Retinal pigment epithelial cell (primary cell): ENCODE measurements around the gene HIC1.

ENCODE experiments used
- DNase-seq: peaks from one replicate; pipeline ENCODE4 v3.0.0-alpha.2; 2010; ENCODE audit warnings: low read depth
- H3K4me3 ChIP-seq: 2 replicates; pipeline ENCODE4 v1.5.1; 2011; ENCODE audit warnings: mild to moderate bottlenecking, low read length, control low read depth, moderate library complexity
- TF ChIP-seq, protein P1 (sequence below): conservative IDR thresholded peaks from 2 replicates; pipeline ENCODE4 v1.5.1; 2011; ENCODE audit warnings: low read depth, low read length, control low read depth, inconsistent platforms

HIC1 gene

GRCh38 chr17:2059547-2060384, 4.9 kb downstream of the HIC1 start:
- no peak overlapping the region for H3K4me3 ChIP-seq
- TF ChIP-seq, protein P1, sequence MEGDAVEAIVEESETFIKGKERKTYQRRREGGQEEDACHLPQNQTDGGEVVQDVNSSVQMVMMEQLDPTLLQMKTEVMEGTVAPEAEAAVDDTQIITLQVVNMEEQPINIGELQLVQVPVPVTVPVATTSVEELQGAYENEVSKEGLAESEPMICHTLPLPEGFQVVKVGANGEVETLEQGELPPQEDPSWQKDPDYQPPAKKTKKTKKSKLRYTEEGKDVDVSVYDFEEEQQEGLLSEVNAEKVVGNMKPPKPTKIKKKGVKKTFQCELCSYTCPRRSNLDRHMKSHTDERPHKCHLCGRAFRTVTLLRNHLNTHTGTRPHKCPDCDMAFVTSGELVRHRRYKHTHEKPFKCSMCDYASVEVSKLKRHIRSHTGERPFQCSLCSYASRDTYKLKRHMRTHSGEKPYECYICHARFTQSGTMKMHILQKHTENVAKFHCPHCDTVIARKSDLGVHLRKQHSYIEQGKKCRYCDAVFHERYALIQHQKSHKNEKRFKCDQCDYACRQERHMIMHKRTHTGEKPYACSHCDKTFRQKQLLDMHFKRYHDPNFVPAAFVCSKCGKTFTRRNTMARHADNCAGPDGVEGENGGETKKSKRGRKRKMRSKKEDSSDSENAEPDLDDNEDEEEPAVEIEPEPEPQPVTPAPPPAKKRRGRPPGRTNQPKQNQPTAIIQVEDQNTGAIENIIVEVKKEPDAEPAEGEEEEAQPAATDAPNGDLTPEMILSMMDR, result no peak
- no peak for DNase-seq

DNA sequence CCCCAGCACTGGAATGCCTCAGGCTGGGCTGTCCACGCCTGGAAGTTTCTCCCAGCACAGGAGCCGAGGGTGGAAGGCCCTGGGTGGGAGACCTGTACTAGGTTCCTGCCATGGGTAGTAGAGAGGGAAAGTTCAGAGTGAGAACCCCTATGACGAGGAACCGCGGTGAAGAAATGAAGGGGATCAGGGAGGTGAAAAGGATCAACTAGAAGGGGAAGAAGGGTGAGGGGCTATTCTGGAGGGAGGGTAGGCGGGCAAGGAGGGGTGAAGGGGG, 5.4 kb downstream of the HIC1 start:
- H3K4me3 ChIP-seq, result no peak overlapping the region
- TF ChIP-seq, protein P1, result no peak
- no peak for DNase-seq

DNA sequence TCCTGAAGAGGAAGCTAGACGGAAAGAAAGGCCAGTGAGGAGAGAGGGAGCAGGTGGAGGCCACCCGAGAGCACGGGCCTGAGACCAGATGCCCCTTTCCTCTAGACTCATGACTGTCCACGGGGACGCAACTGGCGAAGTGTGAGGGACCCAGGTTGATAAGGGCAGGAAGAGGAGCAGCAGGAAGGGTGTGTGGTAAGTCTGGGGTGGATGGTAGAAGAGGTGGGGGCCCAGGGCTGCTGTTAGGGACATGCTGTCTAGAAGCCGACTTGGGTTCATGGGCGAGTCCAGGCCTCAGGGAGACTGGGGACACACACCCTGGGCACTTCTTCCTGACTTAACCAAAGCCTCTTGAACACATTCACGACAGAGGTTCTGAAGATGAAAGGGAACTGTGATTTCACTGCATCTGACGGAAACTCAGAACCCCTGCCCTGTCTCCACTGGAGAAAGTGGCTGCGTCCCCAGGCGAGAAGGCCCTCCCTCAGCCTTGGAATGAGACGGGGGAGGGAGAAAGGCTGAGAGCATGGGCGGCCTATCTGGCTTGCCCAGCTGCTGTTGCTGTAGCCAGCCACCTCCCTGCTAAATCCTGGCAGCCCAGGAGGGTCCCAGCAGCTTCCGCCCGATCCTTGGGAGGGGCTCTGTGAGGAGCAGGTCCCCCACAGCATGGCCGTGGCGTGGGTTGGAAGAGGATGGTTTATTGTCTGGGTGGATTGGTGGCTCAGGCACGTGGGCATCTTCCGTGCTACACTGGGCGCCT, 6.0 kb downstream of the HIC1 start:
- DNase-seq, result no peak
- no peak overlapping the region for H3K4me3 ChIP-seq
- TF ChIP-seq, protein P1, result no peak

GRCh38 chr17:2061441-2061958, 6.6 kb downstream of the HIC1 start:
- DNase-seq, result no peak
- no peak overlapping the region for H3K4me3 ChIP-seq
- TF ChIP-seq, protein P1, result no peak

- H3K4me3 ChIP-seq, result no peak overlapping the region
- TF ChIP-seq, protein P1, result no peak
- no peak for DNase-seq
Observed at GRCh38 chr17:2062571-2063183, 7.8 kb downstream of the HIC1 start.

DNA sequence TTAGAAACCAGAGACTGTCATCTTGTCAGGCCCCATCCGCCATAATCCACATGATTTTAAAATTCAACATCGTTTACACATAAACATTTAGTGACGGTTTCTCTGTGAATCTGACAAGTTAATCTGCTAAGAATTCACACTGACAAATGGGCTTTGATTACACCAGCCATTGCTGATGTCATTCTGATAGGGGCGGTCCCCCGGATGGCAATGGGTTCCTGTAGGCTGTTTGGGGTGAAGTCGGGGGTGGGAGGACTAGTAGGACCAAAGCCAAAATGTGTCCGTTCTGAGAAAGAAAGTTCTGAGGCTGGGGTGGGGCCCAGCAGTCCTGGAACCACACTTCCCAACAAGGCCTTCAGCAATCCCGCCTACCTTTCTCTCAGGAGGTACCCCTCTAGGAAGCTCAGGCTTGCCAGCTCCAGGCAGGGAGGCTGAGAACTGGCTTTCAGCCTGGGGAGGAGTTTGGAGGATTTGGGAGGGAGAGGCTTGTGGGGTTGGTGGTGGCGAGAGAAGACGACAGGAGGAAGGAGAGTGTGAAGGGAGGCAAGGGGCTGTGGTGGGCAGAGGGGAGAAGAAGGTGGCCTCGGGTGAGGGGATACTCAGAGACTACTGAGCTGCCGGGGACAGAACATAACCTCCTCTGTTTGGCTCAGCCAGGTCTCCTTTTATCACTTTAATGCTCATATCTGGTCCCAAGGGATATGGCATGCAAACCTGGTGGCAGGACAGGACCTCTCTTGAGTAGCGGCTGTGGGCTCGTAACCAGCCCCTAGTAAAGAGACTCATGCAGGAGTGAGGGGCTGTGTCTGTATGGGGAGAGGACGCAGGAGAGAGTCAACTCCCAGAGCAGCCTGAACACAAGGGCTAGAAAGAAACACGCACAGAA, 8.6 kb downstream of the HIC1 start:
- no peak overlapping the region for H3K4me3 ChIP-seq
- TF ChIP-seq, protein P1, result no peak
- DNase-seq, result no peak
